A549 (cell line): ENCODE measurements around the gene GNB1. TPM values are rescaled to one million over a fixed set of nuclear protein-coding genes. Genes with fewer than 3 reads are reported as not detected.

ENCODE experiments used
- ATAC-seq, 2 experiments: fragments of 200-7000 bp in 1 of 2; fragments of >200 bp in 1 of 2; cut with Nextera tagmentation in 1 of 2; cut with Tn5 transposase in 1 of 2; 3 replicates each; pipeline versions ENCODE4 v1.8.0 to v1.9.1; 2018 to 2020; ENCODE audit warnings: mild to moderate bottlenecking in 1 of 2, moderate library complexity in 1 of 2
- CTCF ChIA-PET: fragments of 300-600 bp; sonication (Branson Sonifier 250); formaldehyde crosslinking; extraction: SDS; loops from one replicate; lab custom pipeline; 2021; ENCODE audit warnings: antibody characterized with exemption, inconsistent platforms; lab: Yijun Ruan, JAX
- POLR2A ChIA-PET: fragments of 350-600 bp; formaldehyde crosslinking; extraction: SDS; loops from one replicate; lab custom pipeline; 2021; ENCODE audit warnings: antibody characterized with exemption, inconsistent platforms; lab: Yijun Ruan, JAX
- DNase-seq, 2 experiments: peaks; one replicate each; pipeline versions ENCODE4 v3.0.0 to v3.0.0-alpha.2; 2011 to 2016; ENCODE audit warnings: low read depth in 1 of 2, low spot score in 1 of 2
- FAIRE-seq: peaks from 2 replicates; lab custom pipeline; 2011; peaks lifted over from hg19 to GRCh38; lab: Jason Lieb, UNC
- H3K27ac ChIP-seq, 2 experiments: fragments of >200 bp; sonication (Bioruptor Twin); formaldehyde crosslinking; 3 replicates each; pipeline ENCODE4 v1.5.1; 2016 to 2017
- H3K4me1 ChIP-seq: fragments of >200 bp; sonication (Bioruptor Twin); formaldehyde crosslinking; 3 replicates; pipeline ENCODE4 v1.6.1; 2016
- H3K4me2 ChIP-seq: fragments of >200 bp; sonication (Bioruptor Twin); formaldehyde crosslinking; 3 replicates; pipeline ENCODE4 v1.6.1; 2016
- H3K4me3 ChIP-seq: fragments of >200 bp; sonication (Bioruptor Twin); formaldehyde crosslinking; 3 replicates; pipeline ENCODE4 v1.5.1; 2016
- H3K9me3 ChIP-seq: fragments of >200 bp; sonication (Bioruptor Twin); formaldehyde crosslinking; 3 replicates; pipeline ENCODE4 v1.6.1; 2016
- BCL3 ChIP-seq: fragments of >200 bp; sonication (Bioruptor Twin); formaldehyde crosslinking; IDR thresholded peaks from 3 replicates; pipeline ENCODE4 v1.6.1; 2016
- BHLHE40 ChIP-seq: IDR thresholded peaks from 2 replicates; pipeline ENCODE4 v1.6.1; 2012; ENCODE audit warnings: low read depth, low read length, inconsistent platforms
- CBX8 ChIP-seq: fragments of 200-600 bp; sonication (generic); IDR thresholded peaks from 2 replicates; pipeline ENCODE4 v1.6.1; 2016
- CEBPB ChIP-seq, 2 experiments: fragments of >200 bp in 1 of 2; sonication (Bioruptor Twin) in 1 of 2; formaldehyde crosslinking in 1 of 2; IDR thresholded peaks; 2 replicates each; pipeline ENCODE4 v1.6.1; 2012 to 2016
- CHD2 ChIP-seq: fragments of 150-350 bp; IDR thresholded peaks from 2 replicates; pipeline ENCODE4 v1.6.1; 2014; ENCODE audit warnings: low read length; ENCODE audit not compliant: partially characterized antibody
- CHD4 ChIP-seq: fragments of 200-600 bp; sonication (generic); IDR thresholded peaks from 2 replicates; pipeline ENCODE4 v1.6.1; 2016; ENCODE audit warnings: antibody characterized with exemption, mild to moderate bottlenecking, borderline replicate concordance
- EHF ChIP-seq: fragments of 250-450 bp; sonication (Bioruptor Pico); IDR thresholded peaks from 2 replicates; pipeline ENCODE4 v1.5.0; 2020; ENCODE audit warnings: mild to moderate bottlenecking
- ELK1 ChIP-seq: fragments of 150-350 bp; IDR thresholded peaks from 2 replicates; pipeline ENCODE4 v1.6.1; 2014; ENCODE audit warnings: low read depth, mild to moderate bottlenecking, low read length
- EP300 ChIP-seq, 2 experiments: fragments of >200 bp; sonication (Bioruptor Twin); formaldehyde crosslinking; IDR thresholded peaks; 2 replicates in 1 of 2; 3 replicates in 1 of 2; pipeline ENCODE4 v1.6.1; 2016 to 2017
- GATA3 ChIP-seq: IDR thresholded peaks from 2 replicates; pipeline ENCODE4 v1.6.1; 2012; ENCODE audit warnings: borderline replicate concordance
- HDAC2 ChIP-seq: fragments of 200-600 bp; sonication (generic); IDR thresholded peaks from 2 replicates; pipeline ENCODE4 v1.6.1; 2016
- HOXA7 ChIP-seq: fragments of 250-450 bp; sonication (Bioruptor Pico); IDR thresholded peaks from 2 replicates; pipeline ENCODE4 v1.5.0; 2020; ENCODE audit warnings: mild to moderate bottlenecking, moderate library complexity
- HOXB13 ChIP-seq: fragments of 250-450 bp; sonication (Bioruptor Pico); IDR thresholded peaks from 2 replicates; pipeline ENCODE4 v1.5.0; 2020; ENCODE audit warnings: low read depth, mild to moderate bottlenecking, moderate library complexity
- HOXB5 ChIP-seq: fragments of 250-450 bp; sonication (Bioruptor Pico); IDR thresholded peaks from 2 replicates; pipeline ENCODE4 v1.5.0; 2020; ENCODE audit warnings: mild to moderate bottlenecking, moderate library complexity
- JUNB ChIP-seq: fragments of >200 bp; sonication (Bioruptor Twin); formaldehyde crosslinking; IDR thresholded peaks from 2 replicates; pipeline ENCODE4 v1.6.1; 2016
- KDM5A ChIP-seq: fragments of 200-600 bp; sonication (generic); IDR thresholded peaks from 2 replicates; pipeline ENCODE4 v1.6.1; 2016; ENCODE audit warnings: antibody characterized with exemption, mild to moderate bottlenecking
- MAFK ChIP-seq: fragments of 450-650 bp; IDR thresholded peaks from 2 replicates; pipeline ENCODE4 v1.6.1; 2014; ENCODE audit not compliant: partially characterized antibody
- MAZ ChIP-seq: fragments of 150-350 bp; IDR thresholded peaks from 2 replicates; pipeline ENCODE4 v1.6.1; 2014; ENCODE audit warnings: antibody characterized with exemption, low read depth, low read length, borderline replicate concordance
- NR3C1 ChIP-seq: fragments of >200 bp; sonication (Bioruptor Twin); formaldehyde crosslinking; IDR thresholded peaks from 3 replicates; pipeline ENCODE4 v1.6.1; 2017
- PBX3 ChIP-seq: IDR thresholded peaks from 2 replicates; pipeline ENCODE4 v1.6.1; 2012
- POLR2AphosphoS2 ChIP-seq: conservative IDR thresholded peaks from 2 replicates; pipeline ENCODE4 v1.6.1; 2012; ENCODE audit warnings: low read length, improper control_type of control experiment, inconsistent platforms
- RARB ChIP-seq: fragments of 250-450 bp; sonication (Bioruptor Pico); IDR thresholded peaks from 2 replicates; pipeline ENCODE4 v1.8.0; 2021; ENCODE audit warnings: mild to moderate bottlenecking, moderate library complexity
- RCOR1 ChIP-seq: fragments of 150-350 bp; IDR thresholded peaks from 2 replicates; pipeline ENCODE4 v1.6.1; 2014; ENCODE audit warnings: antibody characterized with exemption, low read length, low read depth
- RNF2 ChIP-seq: fragments of 200-600 bp; sonication (generic); IDR thresholded peaks from 2 replicates; pipeline ENCODE4 v1.6.1; 2016; ENCODE audit warnings: low read depth, mild to moderate bottlenecking, antibody characterized with exemption, moderate library complexity, borderline replicate concordance
- SREBF2 ChIP-seq: fragments of 450-650 bp; IDR thresholded peaks from 2 replicates; pipeline ENCODE4 v1.6.1; 2014; ENCODE audit warnings: mild to moderate bottlenecking, moderate library complexity
- TP53 ChIP-seq: fragments of 250-450 bp; sonication (Bioruptor Pico); IDR thresholded peaks from 2 replicates; pipeline ENCODE4 v1.5.0; 2021; ENCODE audit warnings: mild to moderate bottlenecking, moderate library complexity
- ZNF302 ChIP-seq: fragments of 250-450 bp; sonication (Bioruptor Pico); IDR thresholded peaks from 2 replicates; pipeline ENCODE4 v1.9.0; 2021; ENCODE audit warnings: inconsistent platforms, mild to moderate bottlenecking, moderate library complexity
- ZSCAN20 ChIP-seq: fragments of 250-450 bp; sonication (Bioruptor Pico); IDR thresholded peaks from 2 replicates; pipeline ENCODE4 v1.8.0; 2022; ENCODE audit warnings: mild to moderate bottlenecking, moderate library complexity
- WGBS: methylation state at CpG from one replicate; pipeline ENCODE4 v1.1.6; 2017; ENCODE audit errors: missing lambda C conversion rate; 5-methylcytosine and 5-hydroxymethylcytosine counted together
- polyA plus RNA-seq, 4 experiments: library from polyadenylated mRNA; depleted of rRNA in 3 of 4; stranded (reverse); fragments of >200 nt; fragmentation: RNase III in 1 of 4; extraction: RNeasy Plus Mini Kit Qiagen cat#74134 plus additional on column Dnase treatment in 1 of 4; gene quantifications; 2 replicates in 3 of 4; 3 replicates in 1 of 4; pipeline ENCODE4 v1.2.3, GENCODE V29; 2011 to 2017
- TF ChIP-seq, protein P1 (sequence below): IDR thresholded peaks from 2 replicates; pipeline ENCODE4 v1.6.1; 2012
- TF ChIP-seq, protein P2 (sequence below): fragments of 450-650 bp; IDR thresholded peaks from 2 replicates; pipeline ENCODE4 v1.6.1; 2014; ENCODE audit warnings: antibody characterized with exemption
- TF ChIP-seq, protein P3 (sequence below): fragments of 250-450 bp; sonication (Bioruptor Pico); IDR thresholded peaks from 2 replicates; pipeline ENCODE4 v1.5.0; 2020; ENCODE audit warnings: low read depth, mild to moderate bottlenecking, moderate library complexity

Gene GNB1
- polyA plus RNA-seq, 2 of the 4 experiments (the other 2 are of a cell fraction), result 159 to 270 TPM

DNA sequence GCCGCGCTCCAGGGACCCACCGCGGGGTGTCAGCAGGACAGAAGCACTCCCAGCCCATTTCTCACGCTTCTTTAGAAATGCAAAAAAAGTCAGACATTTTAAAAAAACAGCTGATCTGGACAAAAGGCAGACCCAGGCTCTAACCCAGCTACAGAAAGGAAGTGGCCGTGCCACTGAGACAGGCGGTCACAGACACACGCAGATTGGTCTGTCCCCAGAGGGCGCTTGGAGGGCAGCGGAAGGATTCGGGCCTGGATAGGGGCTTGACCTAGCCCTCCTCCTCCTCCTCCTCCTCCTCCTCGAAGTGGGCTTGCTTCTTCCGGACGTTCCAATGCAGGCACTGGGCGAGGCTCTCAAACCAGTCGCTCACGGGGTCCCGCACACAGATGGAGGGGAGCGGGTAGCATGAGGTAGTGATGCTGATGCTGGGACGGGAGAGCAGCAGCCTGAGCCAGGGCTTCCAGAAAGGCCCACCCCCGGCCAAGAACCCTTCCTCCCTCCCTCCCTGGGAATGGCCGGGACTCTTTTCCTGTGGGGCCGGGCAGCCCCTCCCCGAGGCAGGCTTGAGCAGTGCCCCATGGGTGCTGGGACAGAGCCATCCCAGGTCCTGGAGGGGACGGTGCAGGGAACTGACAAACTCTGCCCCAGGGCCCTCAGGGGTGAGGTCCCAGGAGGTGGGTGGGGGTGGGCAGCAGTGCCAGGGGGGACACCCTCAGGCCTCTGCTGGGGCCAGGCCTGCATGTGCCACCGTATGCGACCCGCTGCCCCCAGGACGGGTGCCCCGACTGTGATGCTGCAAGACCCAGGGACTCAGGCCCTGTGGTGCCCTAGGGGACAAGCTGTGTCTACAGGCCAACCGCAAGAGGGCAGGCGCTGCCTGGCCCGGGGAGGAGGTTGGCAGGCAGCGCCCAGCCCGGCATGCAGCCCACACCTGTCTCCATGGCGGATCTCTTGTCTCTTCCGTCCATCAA, 138.0 kb downstream of the GNB1 start:
- no peak overlapping the region for H3K27ac ChIP-seq
- DNase-seq (no peak), ATAC-seq (peak in 1 of 2 experiments; percentile 9; a peak in 2 of 6 replicates), FAIRE-seq (no peak)
- H3K4me2 ChIP-seq, result no peak overlapping the region
- H3K4me1 ChIP-seq, result peaks cover 3% of the 10 kb centered on the region
- H3K4me3 ChIP-seq, result no peak overlapping the region
- CTCF ChIA-PET, result no interaction called here
- TF ChIP-seq GATA3, result no peak
- no peak for TF ChIP-seq ELK1
- no peak for TF ChIP-seq SREBF2
- TF ChIP-seq CHD4, result no peak
- TF ChIP-seq BHLHE40, result no peak
- no peak for TF ChIP-seq RARB (CRISPR knock-in tag)
- no peak for TF ChIP-seq HOXB13 (CRISPR knock-in tag)
- TF ChIP-seq RCOR1, result no peak
- TF ChIP-seq EHF (CRISPR knock-in tag), result no peak
- TF ChIP-seq TP53 (CRISPR knock-in tag), result no peak
- no peak for TF ChIP-seq HOXB5
- no peak for TF ChIP-seq RNF2
- TF ChIP-seq ZSCAN20 (CRISPR knock-in tag), result no peak
- TF ChIP-seq, protein P1, sequence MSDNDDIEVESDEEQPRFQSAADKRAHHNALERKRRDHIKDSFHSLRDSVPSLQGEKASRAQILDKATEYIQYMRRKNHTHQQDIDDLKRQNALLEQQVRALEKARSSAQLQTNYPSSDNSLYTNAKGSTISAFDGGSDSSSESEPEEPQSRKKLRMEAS, result no peak
- no peak for TF ChIP-seq MAZ
- TF ChIP-seq, protein P2, sequence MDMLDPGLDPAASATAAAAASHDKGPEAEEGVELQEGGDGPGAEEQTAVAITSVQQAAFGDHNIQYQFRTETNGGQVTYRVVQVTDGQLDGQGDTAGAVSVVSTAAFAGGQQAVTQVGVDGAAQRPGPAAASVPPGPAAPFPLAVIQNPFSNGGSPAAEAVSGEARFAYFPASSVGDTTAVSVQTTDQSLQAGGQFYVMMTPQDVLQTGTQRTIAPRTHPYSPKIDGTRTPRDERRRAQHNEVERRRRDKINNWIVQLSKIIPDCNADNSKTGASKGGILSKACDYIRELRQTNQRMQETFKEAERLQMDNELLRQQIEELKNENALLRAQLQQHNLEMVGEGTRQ, result no peak
- no peak for TF ChIP-seq BCL3
- TF ChIP-seq JUNB, result no peak
- no peak for TF ChIP-seq HDAC2
- TF ChIP-seq CHD2, result no peak
- 91% methylated on average over 24 of the region's 37 CpGs for WGBS
- no peaks in the 10 kb centered on the region for H3K9me3 ChIP-seq
- POLR2A ChIA-PET, result no interaction called here

GRCh38 chr1:1752190-1752589, 138.7 kb downstream of the GNB1 start:
- FAIRE-seq, result no peak

More at GRCh38 chr1:1752190-1752589, 138.7 kb downstream of the GNB1 start:
- no peak for ATAC-seq
- Histone ChIP-seq H3K9me3 (no peaks in the 10 kb centered on the region), H3K4me3 (no peak overlapping the region), H3K4me2 (no peak overlapping the region), H3K27ac (no peak overlapping the region), H3K4me1 (no peaks in the 10 kb centered on the region)
- TF ChIP-seq RNF2 (no peak), HDAC2 (no peak), MAZ (no peak), CBX8 (no peak), KDM5A (no peak), ZSCAN20 (CRISPR knock-in tag) (no peak), MAFK (no peak), ZNF302 (CRISPR knock-in tag) (no peak), HOXA7 (CRISPR knock-in tag) (no peak), PBX3 (no peak), RCOR1 (no peak), NR3C1 (no peak), POLR2AphosphoS2 (no peak), ELK1 (no peak), CEBPB (IDR thresholded peaks at IDR 0.05) (no peak), EP300 (IDR thresholded peaks at IDR 0.05) (no peak)
- TF ChIP-seq, protein P3, sequence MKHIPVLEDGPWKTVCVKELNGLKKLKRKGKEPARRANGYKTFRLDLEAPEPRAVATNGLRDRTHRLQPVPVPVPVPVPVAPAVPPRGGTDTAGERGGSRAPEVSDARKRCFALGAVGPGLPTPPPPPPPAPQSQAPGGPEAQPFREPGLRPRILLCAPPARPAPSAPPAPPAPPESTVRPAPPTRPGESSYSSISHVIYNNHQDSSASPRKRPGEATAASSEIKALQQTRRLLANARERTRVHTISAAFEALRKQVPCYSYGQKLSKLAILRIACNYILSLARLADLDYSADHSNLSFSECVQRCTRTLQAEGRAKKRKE (CRISPR knock-in tag), result no peak
- DNase-seq, result no peak
- CTCF ChIA-PET, result no interaction called here
- 88% methylated on average over 11 of the region's 11 CpGs for WGBS
- POLR2A ChIA-PET, result no interaction called here
